ENCODE data around the gene GNB2.

The GNB2 gene

DNA sequence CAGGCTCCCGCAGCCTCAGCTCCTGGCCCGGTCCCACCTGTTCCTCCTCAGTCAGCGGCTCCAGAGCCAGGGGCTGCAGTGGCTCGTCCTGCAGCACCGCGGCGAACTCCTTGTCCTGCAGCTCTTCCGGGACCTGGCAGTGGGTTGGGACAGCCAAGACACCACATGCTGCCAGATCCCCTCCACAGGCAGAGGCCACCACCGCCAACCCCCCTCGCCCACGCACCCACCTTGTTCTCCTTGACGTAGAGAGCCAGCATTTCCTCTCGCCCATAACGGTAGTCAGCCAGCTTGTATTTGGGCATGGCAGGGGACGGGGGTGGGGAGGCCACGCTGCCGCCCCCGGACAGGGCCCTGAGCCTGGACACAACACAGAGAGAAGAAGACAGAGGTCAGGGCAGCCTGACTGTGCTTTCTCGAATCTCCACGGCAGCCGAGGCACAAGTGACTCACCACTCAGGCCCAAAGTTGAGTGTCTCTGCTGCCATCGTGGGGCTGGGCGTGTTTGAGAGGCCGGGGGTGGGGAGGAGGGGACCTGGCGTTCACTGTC lies 14.3 kb downstream of the GNB2 start:
- peaks cover 45% of the 10 kb centered on the region for H3K79me2 ChIP-seq (ENCODE audit: low read length)
- no peak for DNase-seq
- no peak for TF ChIP-seq EZH2 (optimal IDR thresholded peaks at IDR 0.05; ENCODE audit: low read depth, low read length)
- no peak for TF ChIP-seq EZH2phosphoT487 (IDR thresholded peaks at IDR 0.05; ENCODE audit: low read length)
- TF ChIP-seq, protein P1, sequence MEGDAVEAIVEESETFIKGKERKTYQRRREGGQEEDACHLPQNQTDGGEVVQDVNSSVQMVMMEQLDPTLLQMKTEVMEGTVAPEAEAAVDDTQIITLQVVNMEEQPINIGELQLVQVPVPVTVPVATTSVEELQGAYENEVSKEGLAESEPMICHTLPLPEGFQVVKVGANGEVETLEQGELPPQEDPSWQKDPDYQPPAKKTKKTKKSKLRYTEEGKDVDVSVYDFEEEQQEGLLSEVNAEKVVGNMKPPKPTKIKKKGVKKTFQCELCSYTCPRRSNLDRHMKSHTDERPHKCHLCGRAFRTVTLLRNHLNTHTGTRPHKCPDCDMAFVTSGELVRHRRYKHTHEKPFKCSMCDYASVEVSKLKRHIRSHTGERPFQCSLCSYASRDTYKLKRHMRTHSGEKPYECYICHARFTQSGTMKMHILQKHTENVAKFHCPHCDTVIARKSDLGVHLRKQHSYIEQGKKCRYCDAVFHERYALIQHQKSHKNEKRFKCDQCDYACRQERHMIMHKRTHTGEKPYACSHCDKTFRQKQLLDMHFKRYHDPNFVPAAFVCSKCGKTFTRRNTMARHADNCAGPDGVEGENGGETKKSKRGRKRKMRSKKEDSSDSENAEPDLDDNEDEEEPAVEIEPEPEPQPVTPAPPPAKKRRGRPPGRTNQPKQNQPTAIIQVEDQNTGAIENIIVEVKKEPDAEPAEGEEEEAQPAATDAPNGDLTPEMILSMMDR (IDR thresholded peaks at IDR 0.05; ENCODE audit: low read length), result no peak

DNA sequence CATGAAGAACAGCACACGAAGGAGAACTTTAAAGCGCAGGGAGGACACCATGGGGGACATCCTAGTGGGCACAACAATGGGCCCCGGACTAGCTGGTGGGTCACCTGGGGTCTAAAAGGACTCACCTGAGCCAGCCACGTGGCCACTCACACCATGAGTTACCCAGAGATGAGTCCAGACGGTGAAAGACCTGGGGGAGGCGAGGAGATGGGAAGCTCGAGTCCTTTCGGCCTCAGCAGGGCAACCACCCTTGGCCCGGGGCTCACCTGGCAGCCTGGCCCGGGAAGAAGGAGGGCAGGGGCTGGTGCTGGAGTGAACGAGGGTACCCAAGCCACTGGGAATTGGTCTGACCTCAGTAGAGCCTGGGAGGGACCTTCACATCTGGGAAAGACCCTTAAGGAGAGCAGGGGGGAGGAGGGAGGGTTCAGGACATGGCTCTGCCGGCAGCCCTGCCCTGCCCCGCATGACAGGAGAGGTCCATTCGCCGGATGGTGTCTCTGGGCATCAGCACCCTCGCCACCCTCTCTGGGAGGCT lies 14.9 kb downstream of the GNB2 start:
- peaks cover 51% of the 10 kb centered on the region for H3K79me2 ChIP-seq (ENCODE audit: low read length)
- no peaks in the 10 kb centered on the region for H3K9me2 ChIP-seq (replicated peaks; ENCODE audit: insufficient read depth, low read length)
- no peak overlapping the region for H3K27ac ChIP-seq (ENCODE audit: low read length)
- no peak overlapping the region for H3K4me2 ChIP-seq (ENCODE audit: low read depth, low read length)
- H3K4me1 ChIP-seq (ENCODE audit: low read length), result peaks cover 12% of the 10 kb centered on the region
- H3F3A ChIP-seq (ENCODE audit: insufficient read depth, low read length), result no peaks in the 10 kb centered on the region
- 0 out of 2 replicates have a peak, but pooled peaks cover 3% of the 10 kb centered on the region for H3K36me3 ChIP-seq (replicated peaks; ENCODE audit: insufficient read depth, low read length)
- peaks cover 4% of the 10 kb centered on the region; the same call in 1 of the 2 replicates for H4K20me1 ChIP-seq (ENCODE audit: insufficient read depth, low read length)
- H2AFZ ChIP-seq (ENCODE audit: low read length), result no peak overlapping the region
- TF ChIP-seq EZH2 (optimal IDR thresholded peaks at IDR 0.05; ENCODE audit: low read depth, low read length) (no peak), EZH2phosphoT487 (IDR thresholded peaks at IDR 0.05; ENCODE audit: low read length) (no peak)
- TF ChIP-seq, protein P1 (IDR thresholded peaks at IDR 0.05; ENCODE audit: low read length), result no peak
- no peak for DNase-seq
- no peak overlapping the region for H3K9ac ChIP-seq (ENCODE audit: low read length)
- no peak overlapping the region for H3K4me3 ChIP-seq (ENCODE audit: low read length)
- no peaks in the 10 kb centered on the region for H3K27me3 ChIP-seq (replicated peaks; ENCODE audit: insufficient read depth, low read length)
- no peaks in the 10 kb centered on the region for H3K9me3 ChIP-seq (replicated peaks; ENCODE audit: insufficient read depth, low read length)

More for the DNA sequence above, 14.3 kb downstream of the GNB2 start:
- H3K27me3 ChIP-seq (replicated peaks; ENCODE audit: insufficient read depth, low read length), result no peaks in the 10 kb centered on the region
- H3K27ac ChIP-seq (ENCODE audit: low read length), result no peak overlapping the region
- H3K36me3 ChIP-seq (replicated peaks; ENCODE audit: insufficient read depth, low read length), result 0 out of 2 replicates have a peak, but pooled peaks cover 3% of the 10 kb centered on the region
- H3K9ac ChIP-seq (ENCODE audit: low read length), result no peak overlapping the region
- H3K9me2 ChIP-seq (replicated peaks; ENCODE audit: insufficient read depth, low read length), result no peaks in the 10 kb centered on the region
- H2AFZ ChIP-seq (ENCODE audit: low read length), result no peak overlapping the region
- peaks cover 4% of the 10 kb centered on the region; the same call in 1 of the 2 replicates for H4K20me1 ChIP-seq (ENCODE audit: insufficient read depth, low read length)
- no peaks in the 10 kb centered on the region for H3K9me3 ChIP-seq (replicated peaks; ENCODE audit: insufficient read depth, low read length)
- peaks cover 10% of the 10 kb centered on the region for H3K4me1 ChIP-seq (ENCODE audit: low read length)
- no peak overlapping the region for H3K4me3 ChIP-seq (ENCODE audit: low read length)
- H3F3A ChIP-seq (ENCODE audit: insufficient read depth, low read length), result no peaks in the 10 kb centered on the region
- H3K4me2 ChIP-seq (ENCODE audit: low read depth, low read length), result no peak overlapping the region

DNA sequence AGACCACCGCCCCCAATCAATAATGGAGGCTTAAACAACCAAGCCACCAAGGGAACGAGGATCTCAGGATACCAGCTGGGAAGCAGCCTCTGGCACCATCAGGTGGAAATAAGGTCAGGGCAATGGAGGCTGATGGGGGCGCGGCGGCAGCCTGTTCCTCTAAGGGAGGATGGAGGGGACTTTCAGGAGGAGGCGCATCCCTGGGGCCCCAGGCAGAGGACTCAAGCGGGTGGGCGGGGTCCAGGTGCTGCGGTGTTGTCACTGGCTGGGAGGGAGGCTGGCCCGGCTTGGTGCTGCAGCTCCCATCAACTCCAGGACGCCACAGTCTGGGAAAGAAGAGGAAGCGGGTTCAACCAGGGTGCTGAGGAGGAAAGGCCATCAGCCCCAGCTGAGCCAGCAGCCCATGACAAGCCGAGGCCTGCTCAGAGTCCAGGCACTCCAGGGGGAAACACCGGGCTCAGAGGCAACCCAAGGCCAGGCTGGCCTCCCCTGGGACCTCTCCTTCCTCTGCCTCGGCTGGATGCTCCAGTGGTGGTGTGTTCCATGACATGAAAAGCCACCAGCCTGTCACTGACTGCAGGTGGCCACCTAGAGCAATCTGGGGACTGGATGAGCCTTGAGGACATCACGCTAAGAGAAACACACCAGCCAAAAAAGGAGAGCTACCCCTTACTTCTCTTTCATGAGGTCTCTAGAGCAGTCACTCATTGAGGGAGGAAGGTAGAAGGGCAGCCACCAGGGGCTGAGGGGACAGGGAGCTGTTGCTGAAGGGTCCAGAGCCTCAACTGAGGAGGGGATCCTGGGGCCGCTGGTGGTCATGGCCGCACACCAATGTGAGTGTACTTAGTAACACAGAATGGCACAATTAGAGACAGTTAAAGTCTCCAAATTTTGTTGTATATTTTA lies 15.9 kb downstream of the GNB2 start:
- peaks cover 4% of the 10 kb centered on the region; the same call in 1 of the 2 replicates for H4K20me1 ChIP-seq (ENCODE audit: insufficient read depth, low read length)

More for the DNA sequence above, 15.9 kb downstream of the GNB2 start:
- no peak for TF ChIP-seq EZH2 (optimal IDR thresholded peaks at IDR 0.05; ENCODE audit: low read depth, low read length)
- no peak for TF ChIP-seq EZH2phosphoT487 (IDR thresholded peaks at IDR 0.05; ENCODE audit: low read length)
- TF ChIP-seq, protein P1 (IDR thresholded peaks at IDR 0.05; ENCODE audit: low read length), result no peak
- no peaks in the 10 kb centered on the region for H3K9me2 ChIP-seq (replicated peaks; ENCODE audit: insufficient read depth, low read length)
- H3K4me1 ChIP-seq (ENCODE audit: low read length), result peaks cover 12% of the 10 kb centered on the region
- peaks cover under 1% of the 10 kb centered on the region; the same call in 1 of the 2 replicates for H3F3A ChIP-seq (ENCODE audit: insufficient read depth, low read length)
- peaks cover under 1% of the 10 kb centered on the region; the same call in 1 of the 2 replicates for H3K27me3 ChIP-seq (replicated peaks; ENCODE audit: insufficient read depth, low read length)
- H3K4me3 ChIP-seq (ENCODE audit: low read length), result no peak overlapping the region
- H3K9me3 ChIP-seq (replicated peaks; ENCODE audit: insufficient read depth, low read length), result no peaks in the 10 kb centered on the region
- no peak overlapping the region for H2AFZ ChIP-seq (ENCODE audit: low read length)
- H3K79me2 ChIP-seq (ENCODE audit: low read length), result peaks cover 53% of the 10 kb centered on the region
- H3K36me3 ChIP-seq (replicated peaks; ENCODE audit: insufficient read depth, low read length), result 0 out of 2 replicates have a peak, but pooled peaks cover 3% of the 10 kb centered on the region
- H3K9ac ChIP-seq (ENCODE audit: low read length), result no peak overlapping the region
- H3K4me2 ChIP-seq (ENCODE audit: low read depth, low read length), result no peak overlapping the region
- no peak overlapping the region for H3K27ac ChIP-seq (ENCODE audit: low read length)
- DNase-seq, result no peak
